Panc1 (cell line): ENCODE data around the gene SLC39A12. TPM values are rescaled to one million over a fixed set of nuclear protein-coding genes. Genes with fewer than 3 reads are reported as not detected.
A peak's percentile ranks its signal among the peaks of the same experiment; 100 is the strongest.

ENCODE experiments used
- ATAC-seq: fragments of 200-7000 bp; cut with Tn5 transposase; 2 replicates; pipeline ENCODE4 v1.9.1; 2020; ENCODE audit warnings: mild to moderate bottlenecking, moderate library complexity
- BruUV-seq: library from RNA; stranded (reverse); fragments of 400-500 nt; replicated peaks from 2 replicates; lab custom pipeline; 2021; lab: Mats Ljungman, UMichigan
- CTCF ChIA-PET: fragments of 300-600 bp; sonication (Branson Sonifier 250); formaldehyde crosslinking; loops from one replicate; lab custom pipeline; 2022; ENCODE audit warnings: antibody characterized with exemption; lab: Charles Lee
- POLR2A ChIA-PET: fragments of 300-600 bp; sonication (Branson Sonifier 250); formaldehyde crosslinking; loops from one replicate; lab custom pipeline; 2022; ENCODE audit warnings: antibody characterized with exemption; lab: Charles Lee
- DNase-seq: peaks from one replicate; pipeline ENCODE4 v3.0.0-alpha.2; 2010; ENCODE audit warnings: low read depth, low spot score
- H3K27ac ChIP-seq: 2 replicates; pipeline ENCODE4 v1.5.1; 2011; ENCODE audit warnings: mild to moderate bottlenecking, low read length, inconsistent platforms
- H3K27me3 ChIP-seq: fragments of 200-500 bp; sonication (Bioruptor generic); 2 replicates; pipeline ENCODE4 v1.6.0; 2014; ENCODE audit warnings: low read length, inconsistent platforms; ENCODE audit not compliant: control insufficient read depth, insufficient read depth
- H3K36me3 ChIP-seq: fragments of 200-500 bp; sonication (Bioruptor generic); 2 replicates; pipeline ENCODE4 v1.5.1; 2014; ENCODE audit warnings: inconsistent platforms, mild to moderate bottlenecking, low read length, moderate library complexity; ENCODE audit not compliant: control insufficient read depth, insufficient read depth
- H3K4me1 ChIP-seq: 2 replicates; pipeline ENCODE4 v1.5.1; 2011; ENCODE audit warnings: inconsistent platforms, mild to moderate bottlenecking, low read length, moderate library complexity; ENCODE audit not compliant: control insufficient read depth, insufficient read depth
- H3K4me3 ChIP-seq, 2 experiments: 2 replicates each; pipeline ENCODE4 v1.5.1; 2011 to 2012; ENCODE audit warnings: low read depth in 2 of 2, low read length in 2 of 2, mild to moderate bottlenecking in 2 of 2, inconsistent platforms in 1 of 2, moderate library complexity in 1 of 2
- H3K9me3 ChIP-seq: fragments of 200-500 bp; sonication (Bioruptor generic); 2 replicates; pipeline ENCODE4 v1.5.1; 2014; ENCODE audit warnings: low read depth, mild to moderate bottlenecking, inconsistent platforms, low read length, moderate library complexity; ENCODE audit not compliant: control insufficient read depth, insufficient read depth
- POLR2AphosphoS5 ChIP-seq: IDR thresholded peaks from 2 replicates; pipeline ENCODE4 v1.6.1; 2012; ENCODE audit warnings: mild to moderate bottlenecking, low read depth, low read length, moderate library complexity
- SIN3A ChIP-seq: IDR thresholded peaks from 2 replicates; pipeline ENCODE4 v1.6.1; 2012; ENCODE audit warnings: low read depth, mild to moderate bottlenecking, low read length, moderate library complexity, borderline replicate concordance; ENCODE audit not compliant: insufficient read depth
- TCF7L2 ChIP-seq: IDR thresholded peaks from 2 replicates; pipeline ENCODE4 v1.6.1; 2011; ENCODE audit warnings: mild to moderate bottlenecking, low read depth, low read length, inconsistent platforms
- in situ Hi-C: cut with HindIII; loops from 2 replicates; pipeline ENCODE4 v1.10.0; 2016; ENCODE audit warnings: low sequenced_read_pairs, low pct_unique_long_range_greater_than_20kb
- intact Hi-C: fragments of 100-400 bp; cut with micrococcal nuclease; formaldehyde crosslinking; loops from one replicate; pipeline ENCODE4 v1.10.0; 2022; ENCODE audit not compliant: unreplicated experiment
- total RNA-seq: library from RNA; stranded (reverse); gene quantifications from one replicate; pipeline ENCODE4 v1.2.1, GENCODE V29; 2021; ENCODE audit not compliant: unreplicated experiment
- TF ChIP-seq, protein P1 (sequence below): fragments of 450-650 bp; IDR thresholded peaks from 2 replicates; pipeline ENCODE4 v1.5.1; 2017; ENCODE audit warnings: mild to moderate bottlenecking
- TF ChIP-seq, protein P2 (sequence below), 2 experiments: IDR thresholded peaks; 2 replicates each; pipeline ENCODE4 v1.6.1; 2011 to 2012; ENCODE audit warnings: low read depth in 2 of 2, control low read depth in 1 of 2, low read length in 1 of 2, mild to moderate bottlenecking in 1 of 2, moderate library complexity in 1 of 2; ENCODE audit not compliant: insufficient read depth in 1 of 2

The SLC39A12 gene
- total RNA-seq, 1 experiment from 2014 or later, result not detected

DNA sequence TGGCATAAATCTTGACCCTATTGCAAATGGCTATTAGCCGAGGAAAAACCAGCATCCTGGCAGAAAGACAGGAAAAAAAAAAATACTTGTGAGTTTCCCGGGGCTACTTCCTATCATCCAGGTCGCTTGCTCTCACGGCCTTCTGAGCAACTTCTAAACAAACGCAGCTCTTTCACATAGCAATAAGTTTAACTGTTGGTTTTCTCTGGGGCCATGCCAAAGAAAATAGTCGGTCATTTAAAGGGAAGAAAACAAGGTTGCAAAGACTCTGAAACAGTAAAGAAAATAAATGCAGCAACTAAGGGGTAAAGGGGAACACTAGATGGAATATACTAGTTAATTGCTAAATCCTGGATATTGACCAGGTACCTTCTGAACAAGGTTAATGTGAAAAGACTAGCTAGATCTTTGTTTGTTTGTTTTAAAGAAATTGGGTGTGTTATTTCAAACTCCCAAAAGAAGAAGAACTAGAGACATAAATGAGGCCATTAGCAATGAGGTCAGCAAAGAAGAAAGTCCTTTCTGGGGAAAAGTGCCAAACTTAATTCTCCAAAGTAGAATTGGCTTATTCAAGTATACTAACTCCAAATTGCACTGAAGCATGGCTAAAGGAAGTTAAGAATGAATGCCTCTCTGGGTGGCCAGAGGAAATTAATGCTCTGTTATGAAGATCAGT, 54.2 kb downstream of the SLC39A12 start:
- no peak; the same call in 1 of the 2 replicates for ATAC-seq

DNA sequence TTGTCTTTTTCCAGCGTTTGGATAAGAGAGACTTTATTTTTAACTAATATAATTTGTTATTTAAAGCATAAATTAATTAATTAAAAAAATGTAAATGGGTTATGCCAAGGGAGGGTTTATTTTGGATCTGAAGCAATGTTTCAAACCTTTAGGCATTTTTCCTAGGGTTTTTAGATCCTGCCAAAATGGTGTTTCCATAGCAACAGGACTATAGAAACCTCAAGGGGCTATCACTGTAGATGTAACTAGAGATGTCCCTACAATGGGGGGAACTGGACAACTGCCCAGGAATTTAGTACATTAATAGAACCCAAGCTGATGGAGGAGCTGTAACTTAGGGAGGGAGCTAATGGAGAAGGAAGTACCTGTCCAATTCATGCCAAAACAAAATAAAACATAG, 57.3 kb downstream of the SLC39A12 start:
- no TSS peak for BruUV-seq
- no peak for ATAC-seq
- H3K4me3 ChIP-seq, result no peak overlapping the region
- H3K27me3 ChIP-seq, result no peaks in the 10 kb centered on the region
- no peaks in the 10 kb centered on the region for H3K4me1 ChIP-seq
- H3K36me3 ChIP-seq, result no peaks in the 10 kb centered on the region
- H3K9me3 ChIP-seq, result no peaks in the 10 kb centered on the region
- CTCF ChIA-PET, result no interaction called here
- in situ Hi-C loops, result no loop called here
- DNase-seq, result no peak
- intact Hi-C loops, result no loop called here
- H3K27ac ChIP-seq, result no peak overlapping the region
- POLR2A ChIA-PET, result no interaction called here
- TF ChIP-seq SIN3A (no peak), TCF7L2 (no peak), POLR2AphosphoS5 (no peak)
- TF ChIP-seq, protein P1, sequence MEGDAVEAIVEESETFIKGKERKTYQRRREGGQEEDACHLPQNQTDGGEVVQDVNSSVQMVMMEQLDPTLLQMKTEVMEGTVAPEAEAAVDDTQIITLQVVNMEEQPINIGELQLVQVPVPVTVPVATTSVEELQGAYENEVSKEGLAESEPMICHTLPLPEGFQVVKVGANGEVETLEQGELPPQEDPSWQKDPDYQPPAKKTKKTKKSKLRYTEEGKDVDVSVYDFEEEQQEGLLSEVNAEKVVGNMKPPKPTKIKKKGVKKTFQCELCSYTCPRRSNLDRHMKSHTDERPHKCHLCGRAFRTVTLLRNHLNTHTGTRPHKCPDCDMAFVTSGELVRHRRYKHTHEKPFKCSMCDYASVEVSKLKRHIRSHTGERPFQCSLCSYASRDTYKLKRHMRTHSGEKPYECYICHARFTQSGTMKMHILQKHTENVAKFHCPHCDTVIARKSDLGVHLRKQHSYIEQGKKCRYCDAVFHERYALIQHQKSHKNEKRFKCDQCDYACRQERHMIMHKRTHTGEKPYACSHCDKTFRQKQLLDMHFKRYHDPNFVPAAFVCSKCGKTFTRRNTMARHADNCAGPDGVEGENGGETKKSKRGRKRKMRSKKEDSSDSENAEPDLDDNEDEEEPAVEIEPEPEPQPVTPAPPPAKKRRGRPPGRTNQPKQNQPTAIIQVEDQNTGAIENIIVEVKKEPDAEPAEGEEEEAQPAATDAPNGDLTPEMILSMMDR, result no peak
- TF ChIP-seq, protein P2, sequence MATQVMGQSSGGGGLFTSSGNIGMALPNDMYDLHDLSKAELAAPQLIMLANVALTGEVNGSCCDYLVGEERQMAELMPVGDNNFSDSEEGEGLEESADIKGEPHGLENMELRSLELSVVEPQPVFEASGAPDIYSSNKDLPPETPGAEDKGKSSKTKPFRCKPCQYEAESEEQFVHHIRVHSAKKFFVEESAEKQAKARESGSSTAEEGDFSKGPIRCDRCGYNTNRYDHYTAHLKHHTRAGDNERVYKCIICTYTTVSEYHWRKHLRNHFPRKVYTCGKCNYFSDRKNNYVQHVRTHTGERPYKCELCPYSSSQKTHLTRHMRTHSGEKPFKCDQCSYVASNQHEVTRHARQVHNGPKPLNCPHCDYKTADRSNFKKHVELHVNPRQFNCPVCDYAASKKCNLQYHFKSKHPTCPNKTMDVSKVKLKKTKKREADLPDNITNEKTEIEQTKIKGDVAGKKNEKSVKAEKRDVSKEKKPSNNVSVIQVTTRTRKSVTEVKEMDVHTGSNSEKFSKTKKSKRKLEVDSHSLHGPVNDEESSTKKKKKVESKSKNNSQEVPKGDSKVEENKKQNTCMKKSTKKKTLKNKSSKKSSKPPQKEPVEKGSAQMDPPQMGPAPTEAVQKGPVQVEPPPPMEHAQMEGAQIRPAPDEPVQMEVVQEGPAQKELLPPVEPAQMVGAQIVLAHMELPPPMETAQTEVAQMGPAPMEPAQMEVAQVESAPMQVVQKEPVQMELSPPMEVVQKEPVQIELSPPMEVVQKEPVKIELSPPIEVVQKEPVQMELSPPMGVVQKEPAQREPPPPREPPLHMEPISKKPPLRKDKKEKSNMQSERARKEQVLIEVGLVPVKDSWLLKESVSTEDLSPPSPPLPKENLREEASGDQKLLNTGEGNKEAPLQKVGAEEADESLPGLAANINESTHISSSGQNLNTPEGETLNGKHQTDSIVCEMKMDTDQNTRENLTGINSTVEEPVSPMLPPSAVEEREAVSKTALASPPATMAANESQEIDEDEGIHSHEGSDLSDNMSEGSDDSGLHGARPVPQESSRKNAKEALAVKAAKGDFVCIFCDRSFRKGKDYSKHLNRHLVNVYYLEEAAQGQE (IDR thresholded peaks at IDR 0.05; ENCODE audit: insufficient read depth in 1 of 2, low read depth in 2 of 2, low read length in 1 of 2), result no peak

More for the DNA sequence above, 54.2 kb downstream of the SLC39A12 start:
- intact Hi-C loops, result no loop called here
- no peak overlapping the region for H3K27ac ChIP-seq
- no peaks in the 10 kb centered on the region for H3K4me1 ChIP-seq
- in situ Hi-C loops, result no loop called here
- POLR2A ChIA-PET, result no interaction called here
- no peaks in the 10 kb centered on the region for H3K36me3 ChIP-seq
- no peak for TF ChIP-seq SIN3A
- TF ChIP-seq, protein P1, result no peak
- TF ChIP-seq POLR2AphosphoS5, result no peak
- no peak for TF ChIP-seq TCF7L2
- TF ChIP-seq, protein P2 (IDR thresholded peaks at IDR 0.05; ENCODE audit: insufficient read depth in 1 of 2, low read depth in 2 of 2, low read length in 1 of 2), result no peak
- CTCF ChIA-PET, result no interaction called here
- no peak for DNase-seq
- H3K9me3 ChIP-seq, result no peaks in the 10 kb centered on the region
- H3K4me3 ChIP-seq, result peak overlapping the region in 1 of 2 experiments; percentile 20; a peak in 1 of 4 replicates
- no TSS peak for BruUV-seq
- H3K27me3 ChIP-seq, result no peaks in the 10 kb centered on the region
